Colonic mucosa (tissue), 4 donors: ENCODE measurements around the gene TUB. TPM values are rescaled to one million over a fixed set of nuclear protein-coding genes. Genes with fewer than 3 reads are reported as not detected.

Experiments used
- DNase-seq: peaks from one replicate; pipeline ENCODE4 v3.0.0-alpha.2; 2020
- H3K27ac ChIP-seq: fragments of 200-600 bp; one replicate; pipeline ENCODE4 v1.8.0; 2021
- H3K27me3 ChIP-seq: fragments of 200-600 bp; one replicate; pipeline ENCODE4 v1.8.0; 2021
- H3K36me3 ChIP-seq: fragments of 200-600 bp; one replicate; pipeline ENCODE4 v1.8.0; 2021
- H3K4me1 ChIP-seq: fragments of 200-600 bp; one replicate; pipeline ENCODE4 v1.8.0; 2021; ENCODE audit warnings: mild to moderate bottlenecking
- H3K4me3 ChIP-seq: fragments of 200-600 bp; one replicate; pipeline ENCODE4 v1.8.0; 2021
- H3K9ac ChIP-seq, 2 donors: one replicate each; pipeline ENCODE4 v1.7.0; 2013; ENCODE audit warnings: control low read depth in 2 of 2, low read depth in 2 of 2, low read length in 2 of 2
- H3K9me3 ChIP-seq: fragments of 200-600 bp; one replicate; pipeline ENCODE4 v1.8.0; 2021
- CTCF ChIP-seq: fragments of 200-600 bp; IDR thresholded peaks from one replicate; pipeline ENCODE4 v1.8.0; 2022; ENCODE audit warnings: antibody characterized with exemption, mild to moderate bottlenecking
- intact Hi-C: fragments of 100-400 bp; cut with DNase I; formaldehyde crosslinking; loops from one replicate; pipeline ENCODE4 v1.14.1; 2022
- total RNA-seq, 2 donors: library from RNA; stranded (reverse); fragmentation: NEBNext Ultra II Directional in 1 of 2; extraction: Animal tissue kit (Norgen Biotek cat#: 25700) in 1 of 2; gene quantifications; one replicate each; pipeline ENCODE4 v1.2.1, GENCODE V29; 2021
- donor health status: healthy.
- donor health status: DM: no; HTN: no; CAD: no.
- donor health status: DM: no; HTN: no; CAD: no.

TUB gene
- total RNA-seq, 2 donors from 2014 or later: 1.2 to 1.4 TPM

GRCh38 chr11:8063324-8063723 lies 17.7 kb upstream of the TUB start:
- Histone ChIP-seq H3K27me3 (no peaks in the 10 kb centered on the region), H3K36me3 (no peaks in the 10 kb centered on the region), H3K4me3 (no peak overlapping the region), H3K9me3 (no peaks in the 10 kb centered on the region), H3K27ac (no peak overlapping the region), H3K4me1 (no peaks in the 10 kb centered on the region), H3K9ac (no peak overlapping the region)
- no peak for TF ChIP-seq CTCF
- intact Hi-C loops: no loop called here
- DNase-seq: peak; percentile 22

- H3K9me3 ChIP-seq: no peaks in the 10 kb centered on the region
- no peak for TF ChIP-seq CTCF
- H3K4me3 ChIP-seq: no peak overlapping the region
- H3K27me3 ChIP-seq: no peaks in the 10 kb centered on the region
- DNase-seq: no peak
- H3K4me1 ChIP-seq: no peaks in the 10 kb centered on the region
- no peak overlapping the region for H3K27ac ChIP-seq
- H3K36me3 ChIP-seq: no peaks in the 10 kb centered on the region
- intact Hi-C loops: no loop called here
- H3K9ac ChIP-seq: no peak overlapping the region
Observed at GRCh38 chr11:8065031-8065430, 16.0 kb upstream of the TUB start.

GRCh38 chr11:8066036-8066910 lies 14.7 kb upstream of the TUB start:
- Histone ChIP-seq H3K9ac (no peak overlapping the region), H3K27ac (no peak overlapping the region), H3K27me3 (no peaks in the 10 kb centered on the region), H3K9me3 (no peaks in the 10 kb centered on the region), H3K4me1 (no peaks in the 10 kb centered on the region), H3K36me3 (no peaks in the 10 kb centered on the region), H3K4me3 (no peak overlapping the region)
- intact Hi-C loops: no loop called here
- peak; percentile 13 for DNase-seq
- TF ChIP-seq CTCF: no peak

- no peak overlapping the region for H3K4me3 ChIP-seq
- DNase-seq: peak; percentile 13
- no peaks in the 10 kb centered on the region for H3K27me3 ChIP-seq
- no peaks in the 10 kb centered on the region for H3K4me1 ChIP-seq
- no peaks in the 10 kb centered on the region for H3K36me3 ChIP-seq
- no peak overlapping the region for H3K9ac ChIP-seq
- TF ChIP-seq CTCF: no peak
- intact Hi-C loops: no loop called here
- no peak overlapping the region for H3K27ac ChIP-seq
- no peaks in the 10 kb centered on the region for H3K9me3 ChIP-seq
Observed at GRCh38 chr11:8066911-8067455, 14.0 kb upstream of the TUB start.

- TF ChIP-seq CTCF: no peak
- no peak for DNase-seq
- H3K36me3 ChIP-seq: no peaks in the 10 kb centered on the region
- H3K4me1 ChIP-seq: no peaks in the 10 kb centered on the region
- intact Hi-C loops: no loop called here
- no peak overlapping the region for H3K4me3 ChIP-seq
- H3K9me3 ChIP-seq: no peaks in the 10 kb centered on the region
- H3K9ac ChIP-seq: no peak overlapping the region
- H3K27me3 ChIP-seq: no peaks in the 10 kb centered on the region
- no peak overlapping the region for H3K27ac ChIP-seq
Observed at GRCh38 chr11:8067567-8067928, 13.5 kb upstream of the TUB start.
